Bronchial epithelial cell (primary cell): ENCODE measurements around the gene RASAL3. TPM values are rescaled to one million over a fixed set of nuclear protein-coding genes. Genes with fewer than 3 reads are reported as not detected.
"Not testable (repeated sequence)": the region's sequence is repeated elsewhere in the genome, so short reads cannot be mapped to it uniquely, and the experiment has no call there.

Experiments used
- DNase-seq: peaks from one replicate; pipeline ENCODE4 v3.0.0-alpha.2; 2010; ENCODE audit warnings: low read depth
- FAIRE-seq: peaks from 2 replicates; lab custom pipeline; 2011; peaks lifted over from hg19 to GRCh38; lab: Jason Lieb, UNC
- H3K27me3 ChIP-seq: 2 replicates; pipeline ENCODE4 v1.5.1; 2011; ENCODE audit warnings: low read length; ENCODE audit not compliant: control insufficient read depth, insufficient read depth
- H3K36me3 ChIP-seq: 2 replicates; pipeline ENCODE4 v1.5.1; 2011; ENCODE audit warnings: low read length; ENCODE audit not compliant: control insufficient read depth, insufficient read depth
- H3K4me3 ChIP-seq: 2 replicates; pipeline ENCODE4 v1.5.1; 2011; ENCODE audit warnings: mild to moderate bottlenecking, low read depth, low read length, control low read depth
- total RNA-seq: library from RNA; depleted of rRNA; stranded (reverse); fragments of >200 nt; gene quantifications from 2 replicates; pipeline ENCODE4 v1.2.1, GENCODE V29; 2014
- TF ChIP-seq, protein P1 (sequence below): IDR thresholded peaks from 2 replicates; pipeline ENCODE4 v1.5.1; 2011; ENCODE audit warnings: mild to moderate bottlenecking, moderate library complexity, low read length, control low read depth, inconsistent platforms; ENCODE audit not compliant: insufficient read depth, severe bottlenecking

The RASAL3 gene
- total RNA-seq, 1 donor from 2014 or later = not detected

DNA sequence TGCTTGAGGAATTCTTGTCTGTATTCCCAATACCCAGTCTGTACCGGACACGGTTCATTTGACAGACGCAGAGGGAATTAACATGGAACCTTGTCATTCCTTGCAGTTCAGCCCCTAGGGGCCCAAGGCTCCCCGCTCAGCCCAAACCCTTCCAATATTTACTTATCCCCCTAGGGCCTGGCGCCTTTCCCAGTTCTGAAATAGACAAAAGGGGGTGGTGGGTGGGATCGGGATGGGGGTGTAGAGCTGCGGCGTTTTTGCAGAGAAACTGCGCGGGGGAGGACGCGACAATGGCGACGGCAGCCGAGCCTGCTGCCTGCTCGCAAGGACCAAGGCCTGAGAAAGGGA is 46.1 kb downstream of the RASAL3 start:
- no peak for FAIRE-seq
- Histone ChIP-seq H3K36me3 (peaks cover 5% of the 10 kb centered on the region), H3K27me3 (no peaks in the 10 kb centered on the region), H3K4me3 (peak overlapping the region; percentile 69)
- DNase-seq = peak; percentile 8
- TF ChIP-seq, protein P1, sequence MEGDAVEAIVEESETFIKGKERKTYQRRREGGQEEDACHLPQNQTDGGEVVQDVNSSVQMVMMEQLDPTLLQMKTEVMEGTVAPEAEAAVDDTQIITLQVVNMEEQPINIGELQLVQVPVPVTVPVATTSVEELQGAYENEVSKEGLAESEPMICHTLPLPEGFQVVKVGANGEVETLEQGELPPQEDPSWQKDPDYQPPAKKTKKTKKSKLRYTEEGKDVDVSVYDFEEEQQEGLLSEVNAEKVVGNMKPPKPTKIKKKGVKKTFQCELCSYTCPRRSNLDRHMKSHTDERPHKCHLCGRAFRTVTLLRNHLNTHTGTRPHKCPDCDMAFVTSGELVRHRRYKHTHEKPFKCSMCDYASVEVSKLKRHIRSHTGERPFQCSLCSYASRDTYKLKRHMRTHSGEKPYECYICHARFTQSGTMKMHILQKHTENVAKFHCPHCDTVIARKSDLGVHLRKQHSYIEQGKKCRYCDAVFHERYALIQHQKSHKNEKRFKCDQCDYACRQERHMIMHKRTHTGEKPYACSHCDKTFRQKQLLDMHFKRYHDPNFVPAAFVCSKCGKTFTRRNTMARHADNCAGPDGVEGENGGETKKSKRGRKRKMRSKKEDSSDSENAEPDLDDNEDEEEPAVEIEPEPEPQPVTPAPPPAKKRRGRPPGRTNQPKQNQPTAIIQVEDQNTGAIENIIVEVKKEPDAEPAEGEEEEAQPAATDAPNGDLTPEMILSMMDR = no peak

GRCh38 chr19:15417699-15418098 is 46.6 kb downstream of the RASAL3 start:
- peaks cover 4% of the 10 kb centered on the region for H3K36me3 ChIP-seq
- TF ChIP-seq, protein P1 = no peak

DNA sequence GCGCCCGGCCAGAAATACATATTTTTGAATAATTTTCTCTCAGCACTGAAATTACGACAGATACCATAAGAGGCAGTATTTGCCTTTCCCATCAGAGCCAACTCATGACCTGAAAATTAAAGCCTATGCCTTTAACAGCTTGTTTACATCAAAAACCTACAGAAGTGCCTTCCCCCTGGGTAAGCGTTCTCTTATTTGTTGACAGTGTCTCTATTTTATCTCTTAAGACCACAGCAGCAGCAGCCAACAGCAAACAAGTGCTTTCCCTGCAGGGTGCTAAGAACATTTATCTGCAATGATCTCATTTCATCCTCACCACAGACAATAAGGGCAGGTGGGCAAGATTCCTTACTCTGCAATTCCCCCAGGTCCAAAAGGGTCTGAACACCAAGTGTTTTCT is 51.5 kb downstream of the RASAL3 start:
- DNase-seq (no peak), FAIRE-seq (no peak)
- H3K36me3 ChIP-seq = peaks cover 5% of the 10 kb centered on the region
- H3K27me3 ChIP-seq = no peaks in the 10 kb centered on the region
- no peak overlapping the region for H3K4me3 ChIP-seq
- TF ChIP-seq, protein P1 = no peak

More at GRCh38 chr19:15417699-15418098, 46.6 kb downstream of the RASAL3 start:
- H3K4me3 ChIP-seq = peak overlapping the region; percentile 69
- no peak for FAIRE-seq
- no peaks in the 10 kb centered on the region for H3K27me3 ChIP-seq
- peak; percentile 8 for DNase-seq

GRCh38 chr19:15411351-15411750 is 53.0 kb downstream of the RASAL3 start:
- not testable (repeated sequence) for FAIRE-seq, H3K27me3 ChIP-seq, H3K4me3 ChIP-seq, H3K36me3 ChIP-seq, DNase-seq

DNA sequence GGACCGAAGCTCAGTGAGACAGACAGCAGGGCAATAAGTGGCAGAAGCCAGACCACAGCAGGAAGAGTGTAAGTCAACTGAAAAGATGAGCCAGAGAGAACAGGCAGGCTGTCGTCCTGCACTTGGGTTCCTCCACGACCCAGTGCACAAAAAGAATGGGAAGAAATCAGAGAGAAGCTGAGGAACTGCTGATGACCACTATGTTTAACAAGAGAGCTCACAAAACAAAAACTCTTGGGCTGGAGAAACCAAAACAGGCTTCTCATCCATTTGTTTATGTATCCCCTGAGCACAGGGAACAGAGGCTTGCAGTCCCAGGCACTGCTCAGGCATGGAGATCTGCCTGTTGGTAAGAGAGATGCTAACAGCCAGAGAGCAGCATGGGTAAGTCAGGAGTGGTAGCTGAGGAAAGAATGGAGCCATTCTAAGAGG is 59.5 kb downstream of the RASAL3 start:
- peak; percentile 62 for FAIRE-seq
- TF ChIP-seq, protein P1 = no peak
- H3K27me3 ChIP-seq = no peaks in the 10 kb centered on the region
- H3K4me3 ChIP-seq = no peak overlapping the region
- H3K36me3 ChIP-seq = peaks cover 31% of the 10 kb centered on the region
- DNase-seq = no peak

- TF ChIP-seq, protein P1 = no peak
- H3K4me3 ChIP-seq = no peak overlapping the region
Measured at GRCh38 chr19:15404097-15404779, 60.1 kb downstream of the RASAL3 start.

More at GRCh38 chr19:15404097-15404779, 60.1 kb downstream of the RASAL3 start:
- Histone ChIP-seq H3K27me3 (no peaks in the 10 kb centered on the region), H3K36me3 (peaks cover 33% of the 10 kb centered on the region)
- FAIRE-seq = no peak
- DNase-seq = no peak
